ENCODE results near the gene PRKAG2. TPM values are rescaled to one million over a fixed set of nuclear protein-coding genes. Genes with fewer than 3 reads are reported as not detected.

Gene PRKAG2
- total and polyA plus RNA-seq, 10 donors: 15.8 to 50.9 (median 32.8) TPM

GRCh38 chr7:151708610-151709009 lies 168.3 kb downstream of the PRKAG2 start:
- H3K4me1 ChIP-seq: peaks cover 0 to 31% (median 16%) of the 10 kb centered on the region in 6 donors
- TF ChIP-seq POLR2AphosphoS5 (IDR thresholded peaks at IDR 0.05) (no peak), CTCF (IDR thresholded peaks at IDR 0.05 in 8 of 11, conservative IDR thresholded peaks at IDR 0.05 in 3 of 11) (no peak), POLR2A (IDR thresholded peaks at IDR 0.05) (no peak)
- intact Hi-C loops (cut with DNase I; ENCODE audit: low total_unique reads): no loop called here
- 85 to 94% (median 90%) methylated on average over 8 of the region's 8 CpGs for WGBS, 5 donors
- H3K4me3 ChIP-seq: no peak overlapping the region
- peaks cover 0 to 23% (median 0%) of the 10 kb centered on the region in 6 donors for H3K36me3 ChIP-seq
- no peaks in the 10 kb centered on the region for H3K27me3 ChIP-seq (replicated peaks in 1 of 7)
- no peak overlapping the region for H3K27ac ChIP-seq
- no peaks in the 10 kb centered on the region for H3K9me3 ChIP-seq
- no peak for DNase-seq

- no peaks in the 10 kb centered on the region for H3K27me3 ChIP-seq (replicated peaks in 1 of 7)
- peaks cover 0 to 23% (median 0%) of the 10 kb centered on the region in 6 donors for H3K36me3 ChIP-seq
- intact Hi-C loops (cut with DNase I; ENCODE audit: low total_unique reads): no loop called here
- no peak for DNase-seq
- H3K9me3 ChIP-seq: no peaks in the 10 kb centered on the region
- H3K4me1 ChIP-seq: peaks cover 0 to 25% (median 13%) of the 10 kb centered on the region in 6 donors
- 91 to 94% (median 94%) methylated on average over 10 to 14 of the region's 14 CpGs for WGBS, 5 donors
- no peak overlapping the region for H3K27ac ChIP-seq
- H3K4me3 ChIP-seq: no peak overlapping the region
- no peak for TF ChIP-seq POLR2A (IDR thresholded peaks at IDR 0.05)
- no peak for TF ChIP-seq POLR2AphosphoS5 (IDR thresholded peaks at IDR 0.05)
- no peak for TF ChIP-seq CTCF (IDR thresholded peaks at IDR 0.05 in 8 of 11, conservative IDR thresholded peaks at IDR 0.05 in 3 of 11)
Measured at GRCh38 chr7:151707757-151708156, 169.2 kb downstream of the PRKAG2 start.

GRCh38 chr7:151707105-151707469 lies 169.8 kb downstream of the PRKAG2 start:
- Histone ChIP-seq H3K27me3 (replicated peaks in 1 of 7) (no peaks in the 10 kb centered on the region), H3K36me3 (peaks cover 0 to 22% (median 0%) of the 10 kb centered on the region in 6 donors), H3K4me3 (no peak overlapping the region), H3K9me3 (no peaks in the 10 kb centered on the region), H3K4me1 (peaks cover 0 to 18% (median 10%) of the 10 kb centered on the region in 6 donors), H3K27ac (no peak overlapping the region)
- 89 to 96% (median 92%) methylated on average over 8 of the region's 8 CpGs for WGBS, 5 donors
- intact Hi-C loops (cut with DNase I; ENCODE audit: low total_unique reads): no loop called here
- TF ChIP-seq POLR2A (IDR thresholded peaks at IDR 0.05) (no peak), CTCF (IDR thresholded peaks at IDR 0.05 in 8 of 11, conservative IDR thresholded peaks at IDR 0.05 in 3 of 11) (no peak), POLR2AphosphoS5 (IDR thresholded peaks at IDR 0.05) (no peak)
- no peak for DNase-seq

GRCh38 chr7:151706277-151707104 lies 170.4 kb downstream of the PRKAG2 start:
- H3K9me3 ChIP-seq: no peaks in the 10 kb centered on the region
- TF ChIP-seq POLR2AphosphoS5 (IDR thresholded peaks at IDR 0.05) (no peak), POLR2A (IDR thresholded peaks at IDR 0.05) (no peak), CTCF (IDR thresholded peaks at IDR 0.05 in 8 of 11, conservative IDR thresholded peaks at IDR 0.05 in 3 of 11) (no peak)
- peaks cover 0 to 18% (median 0%) of the 10 kb centered on the region in 6 donors for H3K36me3 ChIP-seq
- intact Hi-C loops (cut with DNase I; ENCODE audit: low total_unique reads): no loop called here
- no peak for DNase-seq
- no peak overlapping the region for H3K27ac ChIP-seq
- H3K4me1 ChIP-seq: peaks cover 0 to 18% (median 10%) of the 10 kb centered on the region in 6 donors
- H3K27me3 ChIP-seq (replicated peaks in 1 of 7): no peaks in the 10 kb centered on the region
- no peak overlapping the region for H3K4me3 ChIP-seq
- 84 to 96% (median 89%) methylated on average over 12 to 15 of the region's 15 CpGs for WGBS, 5 donors
